Chondrocyte (in vitro differentiated cells): ENCODE measurements around the gene DLGAP3. TPM values are rescaled to one million over a fixed set of nuclear protein-coding genes. Genes with fewer than 3 reads are reported as not detected.
"Not testable (repeated sequence)": the region's sequence is repeated elsewhere in the genome, so short reads cannot be mapped to it uniquely, and the experiment has no call there.

ENCODE experiments used
- DNase-seq: peaks from one replicate; pipeline ENCODE4 v3.0.0; 2021; ENCODE audit warnings: mixed read lengths, low spot score
- H3K27ac Mint-ChIP-seq: one replicate; pipeline ENCODE4 v1.8.0; 2021; ENCODE audit warnings: mild to moderate bottlenecking, moderate library complexity, mixed read lengths; ENCODE audit not compliant: unreplicated experiment
- H3K27me3 Mint-ChIP-seq: 2 replicates; pipeline ENCODE4 v1.8.0; 2021; ENCODE audit warnings: low read depth, mixed read lengths
- H3K36me3 Mint-ChIP-seq: 2 replicates; pipeline ENCODE4 v1.8.0; 2021; ENCODE audit warnings: low read depth, mixed read lengths
- H3K4me1 Mint-ChIP-seq: 2 replicates; pipeline ENCODE4 v1.8.0; 2021; ENCODE audit warnings: low read depth, mild to moderate bottlenecking, mixed read lengths
- H3K4me3 Mint-ChIP-seq: one replicate; pipeline ENCODE4 v1.8.0; 2021; ENCODE audit warnings: mild to moderate bottlenecking, moderate library complexity, mixed read lengths; ENCODE audit not compliant: unreplicated experiment
- H3K9me3 Mint-ChIP-seq: 2 replicates; pipeline ENCODE4 v1.8.0; 2021; ENCODE audit warnings: low read depth, mixed read lengths
- CTCF ChIP-seq: fragments of 200-600 bp; sonication (generic); IDR thresholded peaks from 2 replicates; pipeline ENCODE4 v1.5.0; 2021; ENCODE audit warnings: antibody characterized with exemption, mild to moderate bottlenecking, moderate library complexity
- total RNA-seq: library from RNA; stranded (reverse); gene quantifications from 3 replicates; pipeline ENCODE4 v1.2.1, GENCODE V29; 2021

DLGAP3 gene
- total RNA-seq, 1 donor from 2014 or later: 0.22 TPM

GRCh38 chr1:34822202-34822601 is 107.2 kb downstream of the DLGAP3 start:
- DNase-seq: no peak
- no peak overlapping the region for H3K4me3 Mint-ChIP-seq

GRCh38 chr1:34818862-34819261 is 110.6 kb downstream of the DLGAP3 start:
- not testable (repeated sequence) for H3K27ac Mint-ChIP-seq, H3K9me3 Mint-ChIP-seq, H3K4me3 Mint-ChIP-seq, H3K36me3 Mint-ChIP-seq, DNase-seq, H3K27me3 Mint-ChIP-seq
- H3K4me1 Mint-ChIP-seq: peaks cover 36% of the 10 kb centered on the region

More at GRCh38 chr1:34822202-34822601, 107.2 kb downstream of the DLGAP3 start:
- TF ChIP-seq CTCF: no peak
- H3K9me3 Mint-ChIP-seq: peaks cover 9% of the 10 kb centered on the region
- no peak overlapping the region for H3K27ac Mint-ChIP-seq
- no peaks in the 10 kb centered on the region for H3K27me3 Mint-ChIP-seq
- H3K36me3 Mint-ChIP-seq: peaks cover 9% of the 10 kb centered on the region
- H3K4me1 Mint-ChIP-seq: peaks cover 22% of the 10 kb centered on the region

DNA sequence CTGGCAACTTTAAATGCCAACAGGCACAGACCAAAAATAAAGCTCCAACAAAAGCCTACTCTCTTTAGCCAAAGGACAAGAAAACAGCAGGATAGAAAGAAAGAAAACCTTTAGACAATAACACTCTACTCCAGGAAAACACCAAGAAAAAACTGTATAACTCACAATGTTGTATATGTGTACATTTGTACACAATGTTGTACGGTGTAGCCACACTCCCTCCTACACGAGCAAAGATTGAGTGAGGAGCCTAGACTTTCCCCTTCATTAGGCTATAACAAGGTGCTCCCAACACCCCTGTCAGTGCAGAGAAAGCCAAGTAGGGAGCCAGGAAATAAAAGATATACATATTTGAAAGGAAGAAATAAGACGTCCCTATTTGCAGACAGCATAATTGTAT is 112.7 kb downstream of the DLGAP3 start:
- no peak for DNase-seq
- H3K27ac Mint-ChIP-seq: no peak overlapping the region
- no peaks in the 10 kb centered on the region for H3K27me3 Mint-ChIP-seq
- peaks cover 34% of the 10 kb centered on the region for H3K4me1 Mint-ChIP-seq
- peaks cover 5% of the 10 kb centered on the region for H3K36me3 Mint-ChIP-seq
- no peak overlapping the region for H3K4me3 Mint-ChIP-seq
- TF ChIP-seq CTCF: no peak
- H3K9me3 Mint-ChIP-seq: peaks cover 6% of the 10 kb centered on the region

- peaks cover 5% of the 10 kb centered on the region for H3K36me3 Mint-ChIP-seq
- no peak overlapping the region for H3K4me3 Mint-ChIP-seq
- no peaks in the 10 kb centered on the region for H3K27me3 Mint-ChIP-seq
- H3K27ac Mint-ChIP-seq: no peak overlapping the region
- H3K4me1 Mint-ChIP-seq: peaks cover 31% of the 10 kb centered on the region
- TF ChIP-seq CTCF: no peak
- peaks cover 4% of the 10 kb centered on the region for H3K9me3 Mint-ChIP-seq
- DNase-seq: no peak
These were observed 113.1 kb downstream of the DLGAP3 start for GRCh38 chr1:34816332-34816731.

Other genes starting within 250 kb of the DLGAP3 start
- not detected in 3 replicates for gene GJB5, start 174.6 kb downstream of the DLGAP3 start, total RNA-seq
- gene GJB4, start 169.9 kb downstream of the DLGAP3 start, total RNA-seq: not detected in 3 replicates
- not detected in 3 replicates for gene GJB3, start 148.4 kb downstream of the DLGAP3 start, total RNA-seq
- 0.87 to 11.6 TPM (median 10.7 TPM) in 3 replicates for gene GJA4, start 136.7 kb downstream of the DLGAP3 start, total RNA-seq
- 39.6 to 41.4 TPM (median 40.6 TPM) in 3 replicates for gene SMIM12, start 69.9 kb downstream of the DLGAP3 start, total RNA-seq
- 16.2 to 19.1 TPM (median 17.7 TPM) in 3 replicates for gene TMEM35B, start 55.7 kb upstream of the DLGAP3 start, total RNA-seq
- 18.8 to 24.8 TPM (median 22.8 TPM) in 3 replicates for gene ZMYM6, start 102.3 kb upstream of the DLGAP3 start, total RNA-seq
- 11.6 to 15.8 TPM (median 12.6 TPM) in 3 replicates for gene ZMYM1, start 149.7 kb upstream of the DLGAP3 start, total RNA-seq